ENCODE results near the gene ERMAP.
"Not testable (repeated sequence)": the region's sequence is repeated elsewhere in the genome, so short reads cannot be mapped to it uniquely, and the experiment has no call there.

The ERMAP gene

GRCh38 chr1:42845866-42846256, 28.9 kb downstream of the ERMAP start:
- no peak for DNase-seq

GRCh38 chr1:42846257-42847110, 29.6 kb downstream of the ERMAP start, which contains the start of gene ZNF691:
Gene ZNF691 (plus strand): TSS chr1:42846613. CDS start chr1:42849659, 3,046 bp downstream.
- DNase-seq = peak; percentile 99

GRCh38 chr1:42847111-42847595, 30.2 kb downstream of the ERMAP start:
- no peak for DNase-seq

- no peak for DNase-seq
Observed at GRCh38 chr1:42847721-42848460, 31.0 kb downstream of the ERMAP start.

GRCh38 chr1:42848823-42849537, 32.1 kb downstream of the ERMAP start:
- no peak for DNase-seq

- DNase-seq = no peak
Observed at GRCh38 chr1:42849944-42850343, 33.0 kb downstream of the ERMAP start.

- no peak for DNase-seq
Observed at GRCh38 chr1:42851420-42851819, 34.5 kb downstream of the ERMAP start.

GRCh38 chr1:42851960-42852607, 35.2 kb downstream of the ERMAP start:
- DNase-seq = no peak

GRCh38 chr1:42852608-42852980, 35.7 kb downstream of the ERMAP start:
- DNase-seq = no peak

- DNase-seq = no peak
Observed at GRCh38 chr1:42853116-42853884, 36.4 kb downstream of the ERMAP start.

GRCh38 chr1:42856554-42856953, 39.6 kb downstream of the ERMAP start:
- not testable (repeated sequence) for DNase-seq

- DNase-seq = not testable (repeated sequence)
Observed at GRCh38 chr1:42859366-42859765, 42.4 kb downstream of the ERMAP start.

GRCh38 chr1:42860339-42861013, 43.6 kb downstream of the ERMAP start:
- no peak for DNase-seq

- DNase-seq = no peak
Observed at GRCh38 chr1:42861014-42861399, 44.1 kb downstream of the ERMAP start.

GRCh38 chr1:42866549-42866948, 49.6 kb downstream of the ERMAP start:
- DNase-seq = no peak

GRCh38 chr1:42868466-42868865, 51.5 kb downstream of the ERMAP start:
- DNase-seq = not testable (repeated sequence)

GRCh38 chr1:42869254-42869653, 52.3 kb downstream of the ERMAP start:
- DNase-seq = not testable (repeated sequence)

GRCh38 chr1:42869751-42870150, 52.8 kb downstream of the ERMAP start:
- not testable (repeated sequence) for DNase-seq

- DNase-seq = not testable (repeated sequence)
Observed at GRCh38 chr1:42873108-42873507, 56.2 kb downstream of the ERMAP start.

GRCh38 chr1:42873670-42874069, 56.7 kb downstream of the ERMAP start:
- no peak for DNase-seq

- DNase-seq = peak; percentile 73
Observed at GRCh38 chr1:42876009-42876408, 59.1 kb downstream of the ERMAP start.

Data from NCI-H2029 (cell line).